Psoas muscle (tissue), 8 donors: ENCODE measurements around the gene TBC1D2B. TPM values are rescaled to one million over a fixed set of nuclear protein-coding genes. Genes with fewer than 3 reads are reported as not detected.

Source experiments
- ATAC-seq, 4 donors: fragments of 200-7000 bp; cut with Tn5 transposase; one replicate each; pipeline ENCODE4 v1.9.1; 2020; ENCODE audit warnings: moderate library complexity in 3 of 4, mild to moderate bottlenecking in 2 of 4
- DNase-seq, 2 donors: peaks; one replicate each; pipeline ENCODE4 v3.0.0-alpha.2; 2020
- H3K27ac ChIP-seq: fragments of 200-600 bp; one replicate; pipeline ENCODE4 v1.8.0; 2022
- H3K27me3 ChIP-seq, 3 donors: fragments of 200-600 bp in 1 of 3; one replicate each; pipeline versions ENCODE4 v1.6.1 to v1.8.0; 2013 to 2022; ENCODE audit warnings: low read length in 2 of 3, mild to moderate bottlenecking in 2 of 3, moderate library complexity in 1 of 3; ENCODE audit not compliant: insufficient read depth in 3 of 3
- H3K36me3 ChIP-seq, 2 donors: fragments of 200-600 bp in 1 of 2; one replicate each; pipeline versions ENCODE4 v1.6.1 to v1.8.0; 2013 to 2022; ENCODE audit warnings: low read depth in 1 of 2, mild to moderate bottlenecking in 1 of 2, moderate library complexity in 1 of 2; ENCODE audit not compliant: insufficient read depth in 1 of 2
- H3K4me1 ChIP-seq: fragments of 200-600 bp; one replicate; pipeline ENCODE4 v1.8.0; 2022
- H3K4me3 ChIP-seq: fragments of 200-600 bp; one replicate; pipeline ENCODE4 v1.8.0; 2022; ENCODE audit warnings: mild to moderate bottlenecking
- H3K9me3 ChIP-seq: fragments of 200-600 bp; one replicate; pipeline ENCODE4 v1.8.0; 2022
- WGBS, 3 donors: extraction: QIAGEN DNeasy Blood & Tissue Kit; methylation state at CpG; one replicate each; pipeline versions ENCODE4 v1.1.6 to v1.1.7; 2013; 5-methylcytosine and 5-hydroxymethylcytosine counted together
- intact Hi-C, 2 donors: fragments of 100-400 bp; cut with DNase I; formaldehyde crosslinking; loops; one replicate each; pipeline versions ENCODE4 v1.11.0 to v1.14.2; 2022
- polyA plus RNA-seq, 3 donors: library from polyadenylated mRNA; stranded (reverse); fragments of 200-250 nt; gene quantifications; one replicate each; pipeline ENCODE4 v1.2.3, GENCODE V29; 2013
- total RNA-seq, 4 donors: library from RNA; stranded (reverse); fragmentation: NEBNext Ultra II Directional in 2 of 4; extraction: Animal tissue kit (Norgen Biotek cat#: 25700) in 2 of 4; gene quantifications; one replicate each; pipeline versions ENCODE4 v1.2.1 to v1.2.4, GENCODE V29; 2021 to 2023
- TF ChIP-seq, protein P1 (sequence below): fragments of 200-600 bp; IDR thresholded peaks from one replicate; pipeline ENCODE4 v1.8.0; 2022; ENCODE audit warnings: antibody characterized with exemption
- donor health status: healthy with polysubstance abuse.
- donor health status: DM: no; HTN: no; CAD: no; lungs with moderate emphysema.
- donor health status: Bipolar disorder and iron deficiency.
- donor health status: healthy.
- donor health status: DM: yes; HTN: yes; CAD: no.
- donor health status: DM: no; HTN: no; CAD: no.
- donor health status: DM: no; HTN: no; CAD: no.
- donor health status: DM: yes; HTN: yes; CAD: no.

Gene TBC1D2B
- total and polyA plus RNA-seq, 7 donors = 2.8 to 11.8 (median 6.8) TPM

GRCh38 chr15:78040653-78041244 lies 36.8 kb downstream of the TBC1D2B start:
- Histone ChIP-seq H3K27me3 (no peaks in the 10 kb centered on the region), H3K9me3 (no peaks in the 10 kb centered on the region), H3K4me1 (peaks cover 21% of the 10 kb centered on the region), H3K4me3 (no peak overlapping the region), H3K27ac (no peak overlapping the region), H3K36me3 (peaks cover 4 to 28% of the 10 kb centered on the region in 2 donors)
- DNase-seq (no peak), ATAC-seq (no peak)
- TF ChIP-seq, protein P1, sequence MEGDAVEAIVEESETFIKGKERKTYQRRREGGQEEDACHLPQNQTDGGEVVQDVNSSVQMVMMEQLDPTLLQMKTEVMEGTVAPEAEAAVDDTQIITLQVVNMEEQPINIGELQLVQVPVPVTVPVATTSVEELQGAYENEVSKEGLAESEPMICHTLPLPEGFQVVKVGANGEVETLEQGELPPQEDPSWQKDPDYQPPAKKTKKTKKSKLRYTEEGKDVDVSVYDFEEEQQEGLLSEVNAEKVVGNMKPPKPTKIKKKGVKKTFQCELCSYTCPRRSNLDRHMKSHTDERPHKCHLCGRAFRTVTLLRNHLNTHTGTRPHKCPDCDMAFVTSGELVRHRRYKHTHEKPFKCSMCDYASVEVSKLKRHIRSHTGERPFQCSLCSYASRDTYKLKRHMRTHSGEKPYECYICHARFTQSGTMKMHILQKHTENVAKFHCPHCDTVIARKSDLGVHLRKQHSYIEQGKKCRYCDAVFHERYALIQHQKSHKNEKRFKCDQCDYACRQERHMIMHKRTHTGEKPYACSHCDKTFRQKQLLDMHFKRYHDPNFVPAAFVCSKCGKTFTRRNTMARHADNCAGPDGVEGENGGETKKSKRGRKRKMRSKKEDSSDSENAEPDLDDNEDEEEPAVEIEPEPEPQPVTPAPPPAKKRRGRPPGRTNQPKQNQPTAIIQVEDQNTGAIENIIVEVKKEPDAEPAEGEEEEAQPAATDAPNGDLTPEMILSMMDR = no peak
- intact Hi-C loops = no loop called here
- 74 to 83% (median 79%) methylated on average over 1 of the region's 1 CpG for WGBS, 3 donors

- no peak for DNase-seq
- Histone ChIP-seq H3K27ac (no peak overlapping the region), H3K36me3 (peaks cover 0 to 14% of the 10 kb centered on the region in 2 donors), H3K27me3 (no peaks in the 10 kb centered on the region), H3K4me1 (peaks cover 35% of the 10 kb centered on the region), H3K4me3 (no peak overlapping the region), H3K9me3 (no peaks in the 10 kb centered on the region)
- TF ChIP-seq, protein P1 = no peak
- ATAC-seq = no peak
- intact Hi-C loops = no loop called here
- WGBS, 3 donors = 76 to 86% (median 85%) methylated on average over 8 of the region's 8 CpGs
These were observed 38.8 kb downstream of the TBC1D2B start for GRCh38 chr15:78038585-78039247.

- Histone ChIP-seq H3K36me3 (peaks cover 0 to 6% of the 10 kb centered on the region in 2 donors), H3K27ac (no peak overlapping the region), H3K9me3 (no peaks in the 10 kb centered on the region), H3K27me3 (no peaks in the 10 kb centered on the region), H3K4me3 (no peak overlapping the region), H3K4me1 (peaks cover 35% of the 10 kb centered on the region)
- intact Hi-C loops = no loop called here
- no peak for DNase-seq
- TF ChIP-seq, protein P1 = no peak
- 66 to 77% (median 72%) methylated on average over 4 of the region's 4 CpGs for WGBS, 3 donors
- no peak for ATAC-seq
These were observed 39.7 kb downstream of the TBC1D2B start for GRCh38 chr15:78037779-78038305.

DNA sequence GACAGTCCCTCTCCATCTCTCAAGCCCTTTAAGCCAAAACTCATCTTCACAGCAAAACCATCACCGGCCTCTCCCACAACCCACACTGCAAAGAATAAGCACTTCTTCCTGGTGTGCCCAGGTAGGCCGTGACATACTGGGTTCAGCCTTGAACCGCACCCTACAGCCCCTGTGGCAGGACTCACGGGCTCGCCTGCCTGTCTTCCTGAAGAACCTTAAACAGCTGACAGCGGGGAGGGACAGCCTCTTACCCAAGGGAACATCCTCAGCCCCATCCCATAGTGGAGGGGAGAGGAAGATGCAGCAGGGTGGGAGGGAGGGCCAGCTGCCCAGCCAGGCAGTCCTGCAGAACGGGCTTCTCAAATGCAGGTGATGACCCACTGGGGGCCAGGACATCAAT lies 40.2 kb downstream of the TBC1D2B start:
- no peak overlapping the region for H3K27ac ChIP-seq
- TF ChIP-seq, protein P1 = no peak
- no peak overlapping the region for H3K4me3 ChIP-seq
- intact Hi-C loops = no loop called here
- H3K4me1 ChIP-seq = peaks cover 35% of the 10 kb centered on the region
- ATAC-seq (no peak), DNase-seq (no peak)
- H3K9me3 ChIP-seq = no peaks in the 10 kb centered on the region
- 72 to 76% (median 74%) methylated on average over 7 of the region's 7 CpGs for WGBS, 3 donors
- no peaks in the 10 kb centered on the region for H3K27me3 ChIP-seq
- peaks cover 0 to 1% of the 10 kb centered on the region in 2 donors for H3K36me3 ChIP-seq
